TTC549 (cell line): ENCODE measurements around the gene BCAS1.

Experiments
- FAIRE-seq: peaks from 2 replicates; lab custom pipeline; 2012; peaks lifted over from hg19 to GRCh38; lab: Jason Lieb, UNC

BCAS1 gene

GRCh38 chr20:54044156-54044555 lies 26.2 kb downstream of the BCAS1 start:
- no peak for FAIRE-seq

GRCh38 chr20:54043076-54043967 lies 27.1 kb downstream of the BCAS1 start:
- no peak for FAIRE-seq

- FAIRE-seq, result no peak
These were observed 28.4 kb downstream of the BCAS1 start for GRCh38 chr20:54042021-54042420.

- FAIRE-seq, result no peak
These were observed 29.1 kb downstream of the BCAS1 start for GRCh38 chr20:54041336-54041735.

- no peak for FAIRE-seq
These were observed 29.9 kb downstream of the BCAS1 start for GRCh38 chr20:54040531-54040930.

GRCh38 chr20:54038961-54039360 lies 31.4 kb downstream of the BCAS1 start:
- FAIRE-seq, result no peak

GRCh38 chr20:54037525-54037924 lies 32.9 kb downstream of the BCAS1 start:
- no peak for FAIRE-seq

GRCh38 chr20:54029643-54030042 lies 40.8 kb downstream of the BCAS1 start:
- no peak for FAIRE-seq

GRCh38 chr20:54029176-54029575 lies 41.2 kb downstream of the BCAS1 start:
- no peak for FAIRE-seq

GRCh38 chr20:54028276-54029011 lies 42.0 kb downstream of the BCAS1 start:
- FAIRE-seq, result no peak

GRCh38 chr20:54027704-54028103 lies 42.7 kb downstream of the BCAS1 start:
- FAIRE-seq, result no peak

- no peak for FAIRE-seq
These were observed 43.9 kb downstream of the BCAS1 start for GRCh38 chr20:54026295-54027064.

- no peak for FAIRE-seq
These were observed 45.1 kb downstream of the BCAS1 start for GRCh38 chr20:54025251-54025771.

GRCh38 chr20:54023406-54023805 lies 47.0 kb downstream of the BCAS1 start:
- FAIRE-seq, result no peak

GRCh38 chr20:54021446-54022235 lies 48.8 kb downstream of the BCAS1 start:
- no peak for FAIRE-seq

- no peak for FAIRE-seq
These were observed 49.5 kb downstream of the BCAS1 start for GRCh38 chr20:54020868-54021267.

GRCh38 chr20:54020348-54020747 lies 50.0 kb downstream of the BCAS1 start:
- FAIRE-seq, result no peak

GRCh38 chr20:54019585-54019984 lies 50.8 kb downstream of the BCAS1 start:
- FAIRE-seq, result no peak

- FAIRE-seq, result no peak
These were observed 51.3 kb downstream of the BCAS1 start for GRCh38 chr20:54019127-54019526.

GRCh38 chr20:54017846-54018245 lies 52.5 kb downstream of the BCAS1 start:
- no peak for FAIRE-seq

GRCh38 chr20:54015496-54015895 lies 54.9 kb downstream of the BCAS1 start:
- no peak for FAIRE-seq
